DND-41 (cell line): ENCODE measurements around the gene TRERF1.

Source experiments
- EZH2 ChIP-seq: IDR thresholded peaks from 3 replicates; pipeline ENCODE4 v1.6.1; 2012; ENCODE audit warnings: borderline replicate concordance, low read depth, mild to moderate bottlenecking, moderate library complexity, low read length, inconsistent platforms; ENCODE audit not compliant: severe bottlenecking
- TF ChIP-seq, protein P1 (sequence below): IDR thresholded peaks from 2 replicates; pipeline ENCODE4 v1.5.1; 2012; ENCODE audit warnings: borderline replicate concordance, low read length, moderate library complexity, mild to moderate bottlenecking; ENCODE audit not compliant: poor library complexity, severe bottlenecking; ENCODE audit errors: extremely low read depth

GRCh38 chr6:42326248-42326647 is 125.5 kb downstream of the TRERF1 start:
- TF ChIP-seq EZH2 = no peak
- TF ChIP-seq, protein P1, sequence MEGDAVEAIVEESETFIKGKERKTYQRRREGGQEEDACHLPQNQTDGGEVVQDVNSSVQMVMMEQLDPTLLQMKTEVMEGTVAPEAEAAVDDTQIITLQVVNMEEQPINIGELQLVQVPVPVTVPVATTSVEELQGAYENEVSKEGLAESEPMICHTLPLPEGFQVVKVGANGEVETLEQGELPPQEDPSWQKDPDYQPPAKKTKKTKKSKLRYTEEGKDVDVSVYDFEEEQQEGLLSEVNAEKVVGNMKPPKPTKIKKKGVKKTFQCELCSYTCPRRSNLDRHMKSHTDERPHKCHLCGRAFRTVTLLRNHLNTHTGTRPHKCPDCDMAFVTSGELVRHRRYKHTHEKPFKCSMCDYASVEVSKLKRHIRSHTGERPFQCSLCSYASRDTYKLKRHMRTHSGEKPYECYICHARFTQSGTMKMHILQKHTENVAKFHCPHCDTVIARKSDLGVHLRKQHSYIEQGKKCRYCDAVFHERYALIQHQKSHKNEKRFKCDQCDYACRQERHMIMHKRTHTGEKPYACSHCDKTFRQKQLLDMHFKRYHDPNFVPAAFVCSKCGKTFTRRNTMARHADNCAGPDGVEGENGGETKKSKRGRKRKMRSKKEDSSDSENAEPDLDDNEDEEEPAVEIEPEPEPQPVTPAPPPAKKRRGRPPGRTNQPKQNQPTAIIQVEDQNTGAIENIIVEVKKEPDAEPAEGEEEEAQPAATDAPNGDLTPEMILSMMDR = no peak
